Left ventricle myocardium inferior (tissue), 1 donor: ENCODE measurements around the gene SLC6A17. TPM values are rescaled to one million over a fixed set of nuclear protein-coding genes. Genes with fewer than 3 reads are reported as not detected.

Source experiments
- DNase-seq: peaks from one replicate; pipeline ENCODE4 v3.0.0-alpha.2; 2020
- H3K27ac ChIP-seq: fragments of 200-600 bp; replicated peaks from 2 replicates; pipeline ENCODE4 v1.8.0; 2021
- H3K27me3 ChIP-seq: fragments of 200-600 bp; 2 replicates; pipeline ENCODE4 v1.8.0; 2021; ENCODE audit warnings: low read depth
- H3K36me3 ChIP-seq: fragments of 200-600 bp; 2 replicates; pipeline ENCODE4 v1.8.0; 2021
- H3K4me1 ChIP-seq: fragments of 200-600 bp; 2 replicates; pipeline ENCODE4 v1.8.0; 2021
- H3K4me3 ChIP-seq: fragments of 200-600 bp; 2 replicates; pipeline ENCODE4 v1.8.0; 2021; ENCODE audit warnings: mild to moderate bottlenecking, moderate library complexity
- H3K9me3 ChIP-seq: fragments of 200-600 bp; replicated peaks from 2 replicates; pipeline ENCODE4 v1.8.0; 2021
- intact Hi-C: fragments of 100-400 bp; cut with micrococcal nuclease; formaldehyde crosslinking; loops from one replicate; pipeline ENCODE4 v1.11.0; 2022
- total RNA-seq: library from RNA; stranded (reverse); fragmentation: NEBNext Ultra II Directional; extraction: Animal tissue kit (Norgen Biotek cat#: 25700); gene quantifications from one replicate; pipeline ENCODE4 v1.2.1, GENCODE V29; 2021
- TF ChIP-seq, protein P1 (sequence below): fragments of 200-600 bp; IDR thresholded peaks from 2 replicates; pipeline ENCODE4 v1.8.0; 2021; ENCODE audit warnings: antibody characterized with exemption, mild to moderate bottlenecking, borderline replicate concordance
- donor health status: DM: no; HTN: yes; CAD: no; lungs with severe emphysema.

The SLC6A17 gene
- total RNA-seq, 1 donor from 2014 or later: not detected

DNA sequence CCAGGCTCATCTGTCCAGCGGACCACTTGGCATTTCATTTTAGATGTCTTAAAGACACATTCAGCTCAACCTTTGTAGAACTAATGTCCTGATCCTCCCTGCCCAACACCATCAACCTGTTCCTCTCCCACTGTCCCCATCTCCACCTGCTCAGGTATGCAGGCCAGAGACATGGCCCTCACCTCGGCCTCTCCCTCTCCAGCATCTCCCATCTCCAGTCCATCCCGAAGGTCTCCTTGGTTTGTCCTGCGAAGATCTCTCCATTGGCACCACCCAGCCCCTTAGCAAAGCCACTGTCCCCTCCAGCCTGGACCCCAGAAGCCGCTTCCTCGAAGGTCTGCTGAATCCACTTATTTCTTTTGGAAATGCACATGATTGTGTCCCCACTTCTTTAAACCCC is 38.9 kb downstream of the SLC6A17 start:
- Histone ChIP-seq H3K9me3 (no peaks in the 10 kb centered on the region), H3K4me3 (no peak overlapping the region), H3K27ac (peak overlapping the region; percentile 76), H3K4me1 (peaks cover 57% of the 10 kb centered on the region), H3K27me3 (no peaks in the 10 kb centered on the region), H3K36me3 (no peaks in the 10 kb centered on the region)
- TF ChIP-seq, protein P1, sequence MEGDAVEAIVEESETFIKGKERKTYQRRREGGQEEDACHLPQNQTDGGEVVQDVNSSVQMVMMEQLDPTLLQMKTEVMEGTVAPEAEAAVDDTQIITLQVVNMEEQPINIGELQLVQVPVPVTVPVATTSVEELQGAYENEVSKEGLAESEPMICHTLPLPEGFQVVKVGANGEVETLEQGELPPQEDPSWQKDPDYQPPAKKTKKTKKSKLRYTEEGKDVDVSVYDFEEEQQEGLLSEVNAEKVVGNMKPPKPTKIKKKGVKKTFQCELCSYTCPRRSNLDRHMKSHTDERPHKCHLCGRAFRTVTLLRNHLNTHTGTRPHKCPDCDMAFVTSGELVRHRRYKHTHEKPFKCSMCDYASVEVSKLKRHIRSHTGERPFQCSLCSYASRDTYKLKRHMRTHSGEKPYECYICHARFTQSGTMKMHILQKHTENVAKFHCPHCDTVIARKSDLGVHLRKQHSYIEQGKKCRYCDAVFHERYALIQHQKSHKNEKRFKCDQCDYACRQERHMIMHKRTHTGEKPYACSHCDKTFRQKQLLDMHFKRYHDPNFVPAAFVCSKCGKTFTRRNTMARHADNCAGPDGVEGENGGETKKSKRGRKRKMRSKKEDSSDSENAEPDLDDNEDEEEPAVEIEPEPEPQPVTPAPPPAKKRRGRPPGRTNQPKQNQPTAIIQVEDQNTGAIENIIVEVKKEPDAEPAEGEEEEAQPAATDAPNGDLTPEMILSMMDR: no peak
- intact Hi-C loops: no loop called here
- DNase-seq: no peak

DNA sequence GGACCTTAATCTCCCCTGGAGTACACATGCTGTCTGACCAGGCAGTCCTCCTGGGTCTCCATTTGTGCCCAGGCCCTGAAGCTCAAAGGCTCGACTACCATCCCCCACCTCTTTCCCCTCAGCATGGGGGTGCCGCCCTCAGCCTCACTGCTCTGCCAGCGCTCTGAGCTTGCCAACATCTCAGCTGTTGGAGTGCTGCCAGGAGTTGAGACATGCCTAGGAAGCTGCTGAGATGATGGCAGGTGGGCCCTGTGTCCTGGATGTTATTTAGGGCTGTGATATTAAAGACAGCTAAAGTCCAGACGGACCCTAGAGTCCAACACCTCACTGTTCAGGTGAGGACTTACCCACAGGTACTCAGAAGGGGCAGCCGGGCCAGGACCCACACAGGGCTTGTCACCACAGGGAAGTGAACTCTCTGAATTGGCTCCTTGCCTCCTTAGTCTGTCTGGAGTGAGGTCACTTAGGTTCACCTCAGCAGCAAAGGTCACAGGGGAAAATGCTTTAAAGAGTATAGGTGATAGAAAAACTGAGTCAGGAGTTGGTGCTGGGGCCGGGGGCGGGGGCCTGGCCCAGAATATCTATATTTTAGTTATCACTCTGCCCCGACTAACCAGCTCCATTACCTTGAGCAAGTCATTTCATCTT is 40.1 kb downstream of the SLC6A17 start:
- peak; percentile 43 for DNase-seq
- intact Hi-C loops: no loop called here
- Histone ChIP-seq H3K4me3 (no peak overlapping the region), H3K36me3 (no peaks in the 10 kb centered on the region), H3K27ac (no peak overlapping the region), H3K9me3 (no peaks in the 10 kb centered on the region), H3K4me1 (peaks cover 51% of the 10 kb centered on the region), H3K27me3 (no peaks in the 10 kb centered on the region)
- TF ChIP-seq, protein P1: no peak

DNA sequence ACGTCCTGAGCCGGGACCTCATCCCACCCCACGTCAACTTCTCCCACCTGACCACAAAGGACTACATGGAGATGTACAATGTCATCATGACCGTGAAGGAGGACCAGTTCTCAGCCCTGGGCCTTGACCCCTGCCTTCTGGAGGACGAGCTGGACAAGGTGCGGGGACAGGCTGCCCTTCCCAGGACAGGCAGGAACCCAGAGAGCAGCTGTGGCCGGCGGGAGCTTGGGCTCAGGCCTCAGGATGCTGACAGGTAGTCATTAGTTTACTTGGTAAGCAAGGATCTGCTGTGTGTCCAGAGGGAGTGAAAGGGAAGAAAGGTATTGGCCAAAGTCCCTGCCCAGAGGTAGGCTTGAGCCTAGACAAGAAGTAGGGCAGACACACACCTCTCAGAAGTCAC is 42.2 kb downstream of the SLC6A17 start:
- TF ChIP-seq, protein P1: no peak
- H3K36me3 ChIP-seq: no peaks in the 10 kb centered on the region
- H3K27ac ChIP-seq: no peak overlapping the region
- intact Hi-C loops: no loop called here
- no peaks in the 10 kb centered on the region for H3K27me3 ChIP-seq
- H3K4me3 ChIP-seq: no peak overlapping the region
- no peak for DNase-seq
- peaks cover 30% of the 10 kb centered on the region for H3K4me1 ChIP-seq
- no peaks in the 10 kb centered on the region for H3K9me3 ChIP-seq

DNA sequence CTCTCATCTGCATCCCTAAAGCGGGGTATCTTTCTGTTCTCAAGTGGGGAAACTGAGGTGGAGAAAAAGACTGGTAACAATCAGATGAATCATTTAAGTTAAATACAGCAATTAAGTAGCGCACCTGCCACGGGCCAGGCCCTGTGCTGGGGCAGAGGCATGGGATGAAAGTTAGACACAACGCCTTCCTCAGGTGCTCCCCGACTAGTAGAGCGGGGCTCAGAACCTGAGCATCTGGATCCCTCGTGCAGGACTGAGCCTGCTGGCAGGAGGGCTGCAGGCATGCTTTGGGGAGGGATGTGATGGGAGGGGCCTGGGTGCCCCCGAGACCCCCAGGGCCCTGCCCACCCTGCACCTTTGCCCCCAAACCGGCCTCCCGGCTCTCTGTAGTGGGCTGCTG is 44.9 kb downstream of the SLC6A17 start:
- Histone ChIP-seq H3K4me1 (peaks cover 6% of the 10 kb centered on the region), H3K27ac (no peak overlapping the region), H3K4me3 (no peak overlapping the region), H3K36me3 (no peaks in the 10 kb centered on the region), H3K9me3 (no peaks in the 10 kb centered on the region), H3K27me3 (no peaks in the 10 kb centered on the region)
- TF ChIP-seq, protein P1: no peak
- intact Hi-C loops: no loop called here
- DNase-seq: no peak

DNA sequence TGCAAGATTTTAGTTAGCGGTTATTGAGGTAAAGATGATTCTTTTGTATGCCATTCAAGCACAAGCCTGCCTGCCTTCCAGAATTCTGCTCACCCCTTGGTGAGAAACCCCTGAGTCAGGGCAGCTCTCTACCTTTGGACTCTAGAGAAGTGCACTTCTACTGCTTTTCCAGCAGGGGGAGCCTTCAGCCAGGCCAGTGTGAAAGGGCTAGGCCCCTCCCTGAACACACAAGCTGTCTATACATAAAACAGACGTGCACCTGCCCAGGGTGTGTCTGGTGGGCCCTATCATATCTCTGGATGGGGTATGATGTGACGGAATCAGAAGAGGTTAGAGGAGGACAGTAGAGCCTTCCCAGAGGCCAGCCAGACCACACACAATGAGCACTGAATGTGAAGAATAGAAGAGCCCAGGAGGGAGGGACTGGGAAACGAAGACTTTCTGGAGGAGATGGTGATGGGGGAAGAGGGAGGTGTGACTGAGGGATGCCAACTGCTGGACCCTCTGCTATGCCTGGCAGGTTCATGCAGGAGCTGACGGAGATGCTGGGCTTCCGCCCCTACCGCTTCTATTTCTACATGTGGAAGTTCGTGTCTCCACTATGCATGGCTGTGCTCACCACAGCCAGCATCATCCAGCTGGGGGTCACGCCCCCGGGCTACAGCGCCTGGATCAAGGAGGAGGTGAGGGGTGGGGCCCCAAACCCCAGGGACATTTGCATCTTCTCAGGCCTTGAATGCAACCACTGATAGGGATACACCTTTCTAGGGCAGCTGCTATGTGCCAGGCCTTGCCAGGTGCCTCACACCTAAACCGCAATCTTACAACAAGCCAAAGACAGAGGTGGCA is 46.8 kb downstream of the SLC6A17 start:
- Histone ChIP-seq H3K4me1 (no peaks in the 10 kb centered on the region), H3K27me3 (no peaks in the 10 kb centered on the region), H3K36me3 (no peaks in the 10 kb centered on the region), H3K4me3 (no peak overlapping the region), H3K27ac (no peak overlapping the region), H3K9me3 (no peaks in the 10 kb centered on the region)
- no peak for DNase-seq
- TF ChIP-seq, protein P1: peak; percentile 80
- intact Hi-C loops: no loop called here
